ENCODE results near the gene OXCT2.

OXCT2 gene

GRCh38 chr1:39721664-39722063, 49.5 kb downstream of the OXCT2 start:
- Histone ChIP-seq H3K4me3 (ENCODE audit: control insufficient read depth in 1 of 7, extremely low read depth in 1 of 7, insufficient read depth in 4 of 7, low read depth in 2 of 7, low read length in 6 of 7) (no peak overlapping the region), H3K27me3 (replicated peaks in 2 of 5; ENCODE audit: control insufficient read depth in 4 of 5, insufficient read depth in 5 of 5, low read length in 4 of 5) (peaks cover 13 to 45% (median 22%) of the 10 kb centered on the region in 5 experiments), H3K36me3 (ENCODE audit: control insufficient read depth in 4 of 4, insufficient read depth in 4 of 4, low read length in 3 of 4) (no peaks in the 10 kb centered on the region), H3K27ac (ENCODE audit: insufficient read depth in 1 of 2, low read depth in 1 of 2, low read length in 2 of 2, poor library complexity in 1 of 2, severe bottlenecking in 2 of 2) (no peak overlapping the region), H3K9me3 (ENCODE audit: control extremely low read depth in 1 of 5, control insufficient read depth in 4 of 5, insufficient read depth in 2 of 5, low read depth in 1 of 5, low read length in 4 of 5) (no peaks in the 10 kb centered on the region), H3K4me1 (ENCODE audit: control extremely low read depth in 1 of 4, control insufficient read depth in 4 of 4, insufficient read depth in 4 of 4, low read length in 3 of 4) (no peaks in the 10 kb centered on the region)
- ChIA-PET POLR2A (no interaction called here), CTCF (interaction anchor here (1.5 to 1.9 kb wide), 3 partner anchors 9 to 104 kb away, joined by 3 to 9 read pairs (median 4); no protein-coding TSS in a partner anchor)
- no peak for DNase-seq

GRCh38 chr1:39720094-39720999, 50.8 kb downstream of the OXCT2 start:
- DNase-seq = peak; percentile 71 to 88 (median 81)
- Histone ChIP-seq H3K27ac (ENCODE audit: insufficient read depth in 1 of 2, low read depth in 1 of 2, low read length in 2 of 2, poor library complexity in 1 of 2, severe bottlenecking in 2 of 2) (no peak overlapping the region), H3K9me3 (ENCODE audit: control extremely low read depth in 1 of 5, control insufficient read depth in 4 of 5, insufficient read depth in 2 of 5, low read depth in 1 of 5, low read length in 4 of 5) (no peaks in the 10 kb centered on the region), H3K4me3 (ENCODE audit: control insufficient read depth in 1 of 7, extremely low read depth in 1 of 7, insufficient read depth in 4 of 7, low read depth in 2 of 7, low read length in 6 of 7) (no peak overlapping the region), H3K36me3 (ENCODE audit: control insufficient read depth in 4 of 4, insufficient read depth in 4 of 4, low read length in 3 of 4) (no peaks in the 10 kb centered on the region), H3K27me3 (replicated peaks in 2 of 5; ENCODE audit: control insufficient read depth in 4 of 5, insufficient read depth in 5 of 5, low read length in 4 of 5) (peaks cover 6 to 38% (median 24%) of the 10 kb centered on the region in 5 experiments), H3K4me1 (ENCODE audit: control extremely low read depth in 1 of 4, control insufficient read depth in 4 of 4, insufficient read depth in 4 of 4, low read length in 3 of 4) (no peaks in the 10 kb centered on the region)
- 62% methylated on average over 6 of the region's 7 CpGs for WGBS (ENCODE audit: insufficient coverage)
- ChIA-PET CTCF (interaction anchor here (1.1 to 2.4 kb wide), 6 partner anchors 18 to 115 kb away, joined by 3 to 9 read pairs (median 4); no protein-coding TSS in a partner anchor), POLR2A (interaction anchor here (0.6 kb wide), 1 partner anchor 387 kb away, joined by 3 read pairs; no protein-coding TSS in a partner anchor)
